IMR-90 (cell line): ENCODE data around the gene AGT. TPM values are rescaled to one million over a fixed set of nuclear protein-coding genes. Genes with fewer than 3 reads are reported as not detected.

Source experiments
- ATAC-seq: fragments of 200-7000 bp; cut with Tn5 transposase; 2 replicates; pipeline ENCODE4 v1.9.1; 2020; ENCODE audit warnings: low read depth, mild to moderate bottlenecking, moderate library complexity
- BruUV-seq: library from RNA; stranded (reverse); fragments of 400-500 nt; replicated peaks from 2 replicates; lab custom pipeline; 2021; lab: Mats Ljungman, UMichigan
- CTCF ChIA-PET: fragments of 300-600 bp; formaldehyde crosslinking; extraction: SDS; loops from one replicate; lab custom pipeline; 2021; ENCODE audit warnings: antibody characterized with exemption; lab: Yijun Ruan, JAX
- POLR2A ChIA-PET: fragments of 300-600 bp; sonication (Branson Sonifier 250); formaldehyde crosslinking; loops from one replicate; lab custom pipeline; 2022; ENCODE audit warnings: antibody characterized with exemption; ENCODE audit not compliant: unreplicated experiment; lab: Charles Lee
- DNase-seq: peaks from one replicate; pipeline ENCODE4 v3.0.0; 2013
- H2AFZ ChIP-seq: replicated peaks from 2 replicates; pipeline ENCODE3; 2013; ENCODE audit warnings: low read length, mild to moderate bottlenecking; ENCODE audit not compliant: poor library complexity
- H2AK5ac ChIP-seq: 2 replicates; pipeline ENCODE4 v1.6.1; 2013; ENCODE audit warnings: low read depth, low read length, inconsistent platforms
- H2AK9ac ChIP-seq: replicated peaks from 2 replicates; pipeline ENCODE3; 2013; ENCODE audit warnings: mild to moderate bottlenecking, low read depth, low read length, moderate library complexity; ENCODE audit not compliant: poor library complexity
- H2BK120ac ChIP-seq: 2 replicates; pipeline ENCODE4 v1.6.1; 2013; ENCODE audit warnings: low read depth, low read length, inconsistent platforms
- H2BK15ac ChIP-seq: 3 replicates; pipeline ENCODE4 v1.6.1; 2013; ENCODE audit warnings: low read depth, low read length, inconsistent platforms
- H2BK20ac ChIP-seq: 2 replicates; pipeline ENCODE4 v1.6.1; 2013; ENCODE audit warnings: low read depth, mild to moderate bottlenecking, inconsistent platforms, low read length, moderate library complexity
- H2BK5ac ChIP-seq: 2 replicates; pipeline ENCODE4 v1.6.1; 2013; ENCODE audit warnings: mild to moderate bottlenecking, low read depth, low read length, inconsistent platforms; ENCODE audit not compliant: poor library complexity, severe bottlenecking
- H3K14ac ChIP-seq: replicated peaks from 2 replicates; pipeline ENCODE4 v1.6.1; 2013; ENCODE audit warnings: low read depth, low read length, inconsistent platforms
- H3K18ac ChIP-seq: 2 replicates; pipeline ENCODE4 v1.6.1; 2013; ENCODE audit warnings: low read depth, low read length, control low read depth
- H3K23ac ChIP-seq: 2 replicates; pipeline ENCODE4 v1.6.1; 2013; ENCODE audit warnings: low read depth, low read length, inconsistent platforms
- H3K27ac ChIP-seq: 2 replicates; pipeline ENCODE4 v1.5.1; 2013; ENCODE audit warnings: mild to moderate bottlenecking, control low read depth, low read length; ENCODE audit not compliant: insufficient read depth
- H3K27me3 ChIP-seq: 2 replicates; pipeline ENCODE4 v1.6.1; 2013; ENCODE audit warnings: low read length; ENCODE audit not compliant: control insufficient read depth, insufficient read depth
- H3K36me3 ChIP-seq: 2 replicates; pipeline ENCODE4 v1.6.1; 2013; ENCODE audit warnings: low read length, mixed read lengths; ENCODE audit not compliant: control insufficient read depth, insufficient read depth
- H3K4ac ChIP-seq: 2 replicates; pipeline ENCODE4 v1.6.1; 2013; ENCODE audit warnings: low read depth, low read length, inconsistent platforms
- H3K4me1 ChIP-seq: 2 replicates; pipeline ENCODE4 v1.6.1; 2013; ENCODE audit warnings: low read length, mixed read lengths; ENCODE audit not compliant: control insufficient read depth, insufficient read depth
- H3K4me2 ChIP-seq: 2 replicates; pipeline ENCODE4 v1.6.1; 2013; ENCODE audit warnings: low read depth, mild to moderate bottlenecking, control low read depth, low read length, moderate library complexity
- H3K4me3 ChIP-seq: 2 replicates; pipeline ENCODE4 v1.5.1; 2013; ENCODE audit warnings: low read depth, mild to moderate bottlenecking, control low read depth, low read length, moderate library complexity; ENCODE audit not compliant: insufficient read depth
- H3K56ac ChIP-seq: 2 replicates; pipeline ENCODE4 v1.6.1; 2013; ENCODE audit warnings: low read length, inconsistent platforms; ENCODE audit not compliant: insufficient read depth; ENCODE audit errors: extremely low read depth
- H3K79me1 ChIP-seq, 2 experiments: 2 replicates each; pipeline ENCODE4 v1.6.1; 2013; ENCODE audit warnings: low read length in 2 of 2, inconsistent platforms in 1 of 2, low read depth in 1 of 2
- H3K9ac ChIP-seq: 2 replicates; pipeline ENCODE4 v1.6.1; 2013; ENCODE audit warnings: low read depth, low read length, control low read depth
- H3K9me1 ChIP-seq: 2 replicates; pipeline ENCODE4 v1.6.1; 2013; ENCODE audit warnings: low read length, inconsistent platforms; ENCODE audit not compliant: insufficient read depth
- H3K9me3 ChIP-seq: 2 replicates; pipeline ENCODE4 v1.6.1; 2013; ENCODE audit warnings: low read length; ENCODE audit not compliant: control insufficient read depth, insufficient read depth
- H4K20me1 ChIP-seq: 2 replicates; pipeline ENCODE4 v1.6.1; 2013; ENCODE audit warnings: low read length, inconsistent platforms; ENCODE audit not compliant: insufficient read depth
- H4K5ac ChIP-seq: 2 replicates; pipeline ENCODE4 v1.6.1; 2013; ENCODE audit warnings: mild to moderate bottlenecking, low read depth, low read length, control low read depth
- H4K8ac ChIP-seq, 2 experiments: 2 replicates each; pipeline ENCODE4 v1.6.1; 2013; ENCODE audit warnings: low read depth in 2 of 2, low read length in 2 of 2, control low read depth in 1 of 2, inconsistent platforms in 1 of 2
- H4K91ac ChIP-seq: 2 replicates; pipeline ENCODE4 v1.6.1; 2013; ENCODE audit warnings: low read depth, low read length, inconsistent platforms; ENCODE audit not compliant: insufficient read depth
- BHLHE40 ChIP-seq: fragments of 150-350 bp; IDR thresholded peaks from 2 replicates; pipeline ENCODE4 v1.6.1; 2016; ENCODE audit warnings: mild to moderate bottlenecking, low read depth, low read length
- CEBPB ChIP-seq: IDR thresholded peaks from 2 replicates; pipeline ENCODE4 v1.6.1; 2012; ENCODE audit warnings: low read depth, low read length, improper control_type of control experiment
- CTCF ChIP-seq: conservative IDR thresholded peaks from 2 replicates; pipeline ENCODE4 v1.5.1; 2012; ENCODE audit warnings: mild to moderate bottlenecking, low read depth, low read length, improper control_type of control experiment
- FOS ChIP-seq: fragments of 150-350 bp; IDR thresholded peaks from 2 replicates; pipeline ENCODE4 v1.6.1; 2016; ENCODE audit warnings: low read depth, low read length
- NFE2L2 ChIP-seq: fragments of 150-350 bp; IDR thresholded peaks from 2 replicates; pipeline ENCODE4 v1.6.1; 2016; ENCODE audit warnings: low read depth, mild to moderate bottlenecking, low read length
- RAD21 ChIP-seq: IDR thresholded peaks from 2 replicates; pipeline ENCODE4 v1.6.1; 2012; ENCODE audit warnings: low read length, improper control_type of control experiment
- RFX5 ChIP-seq: IDR thresholded peaks from 2 replicates; pipeline ENCODE4 v1.8.0; 2012; ENCODE audit warnings: low read depth, mild to moderate bottlenecking, low read length, moderate library complexity
- SMC3 ChIP-seq: fragments of 150-350 bp; IDR thresholded peaks from 2 replicates; pipeline ENCODE4 v1.6.1; 2016; ENCODE audit warnings: low read depth, mild to moderate bottlenecking, antibody characterized with exemption, low read length, moderate library complexity
- USF2 ChIP-seq: fragments of 150-350 bp; IDR thresholded peaks from 2 replicates; pipeline ENCODE4 v1.6.1; 2017; ENCODE audit warnings: mild to moderate bottlenecking, antibody characterized with exemption, low read length, low read depth
- WGBS, 2 experiments: methylation state at CpG; one replicate each; pipeline versions ENCODE4 v1.1.5 to v1.1.7; 2013; ENCODE audit warnings: missing lambda C conversion rate in 2 of 2; ENCODE audit not compliant: insufficient read length in 1 of 2; ENCODE audit errors: extremely low coverage in 2 of 2; 5-methylcytosine and 5-hydroxymethylcytosine counted together
- dilution Hi-C: fragments of 300-500 bp; cut with HindIII; formaldehyde crosslinking; loops from one replicate; pipeline ENCODE4 v1.14.3; 2018; ENCODE audit warnings: low sequenced_read_pairs; ENCODE audit not compliant: unreplicated experiment
- in situ Hi-C: fragments of 300-500 bp; cut with MboI; formaldehyde crosslinking; loops from 3 replicates; pipeline ENCODE4 v1.14.3; 2019; ENCODE audit warnings: low sequenced_read_pairs, inconsistent platforms, mixed read lengths
- intact Hi-C: fragments of 100-400 bp; cut with micrococcal nuclease; formaldehyde crosslinking; loops from 2 replicates; pipeline ENCODE4 v1.10.0; 2022
- polyA plus RNA-seq, 3 experiments: library from polyadenylated mRNA; depleted of rRNA; stranded (reverse); fragments of >200 nt; gene quantifications; 2 replicates each; pipeline ENCODE4 v1.2.3, GENCODE V29; 2012; ENCODE audit warnings: low replicate concordance in 1 of 3
- total RNA-seq: library from RNA; depleted of rRNA; stranded (reverse); fragments of >200 nt; gene quantifications from 2 replicates; pipeline ENCODE4 v1.2.3, GENCODE V29; 2012

The AGT gene
- total and polyA plus RNA-seq, 2 of the 4 experiments (the other 2 are of a cell fraction) = 0.18 to 0.34 TPM

GRCh38 chr1:230747890-230748800 lies 34.2 kb upstream of the AGT start (continued):
- TF ChIP-seq CEBPB (no peak), NFE2L2 (no peak)

- no peak within 1 kb of the TSS for H3K9ac ChIP-seq
- H2BK120ac ChIP-seq = no peak within 1 kb of the TSS
- no peak within 1 kb of the TSS for H3K4me2 ChIP-seq
- no peak within 1 kb of the TSS for H3K27ac ChIP-seq
- no peak within 1 kb of the TSS for H3K4me3 ChIP-seq
- no peak within 1 kb of the TSS for H2BK20ac ChIP-seq
- H3K27me3 ChIP-seq = peaks cover 2% of the 10 kb centered on the region; the same call in 1 of the 2 replicates
- intact Hi-C loops = no loop called here
- BruUV-seq = no TSS peak
- WGBS, 2 experiments = 100% methylated on average over 1 of the region's 14 CpGs; no CpG with 5 or more reads in 1 of the 2 experiments
- no peak within 1 kb of the TSS for H2BK15ac ChIP-seq
- H2AFZ ChIP-seq = no peak within 1 kb of the TSS
- H3K23ac ChIP-seq = no peak within 1 kb of the TSS
- ChIA-PET CTCF (no interaction called here), POLR2A (no interaction called here)
- H2AK9ac ChIP-seq = no peak within 1 kb of the TSS
- no peak within 1 kb of the TSS for H4K91ac ChIP-seq
- no peak within 1 kb of the TSS for H3K4ac ChIP-seq
- no peak within 1 kb of the TSS for H3K14ac ChIP-seq
- in situ Hi-C loops = no loop called here
- no peaks in the 10 kb centered on the region for H3K9me3 ChIP-seq
- H4K20me1 ChIP-seq = no peaks in the 10 kb centered on the region
- ATAC-seq (no peak), DNase-seq (no peak)
- H4K5ac ChIP-seq = no peak within 1 kb of the TSS
- H4K8ac ChIP-seq = no peak within 1 kb of the TSS
- H3K9me1 ChIP-seq = peaks cover 3% of the 10 kb centered on the region; the same call in 1 of the 2 replicates
- no peak within 1 kb of the TSS for H2BK5ac ChIP-seq
- peaks cover 9% of the 10 kb centered on the region; the same call in 1 of the 2 replicates for H3K4me1 ChIP-seq
- H2AK5ac ChIP-seq = no peak within 1 kb of the TSS
- H3K36me3 ChIP-seq = no peaks in the 10 kb centered on the region
- H3K18ac ChIP-seq = no peak within 1 kb of the TSS
- no peaks in the 10 kb centered on the region for H3K79me1 ChIP-seq
- dilution Hi-C loops = no loop called here
- H3K56ac ChIP-seq = no peak within 1 kb of the TSS
- TF ChIP-seq FOS (no peak), CTCF (no peak), USF2 (no peak), SMC3 (no peak), RAD21 (no peak), BHLHE40 (no peak), RFX5 (no peak)
Measured at GRCh38 chr1:230747127-230747730, 33.3 kb upstream of the AGT start, which contains the start of gene CAPN9. Gene CAPN9 (plus strand): TSS chr1:230747388. CDS start chr1:230747497, 109 bp downstream.
